H9 (cell line): ENCODE measurements around the gene PFKL. TPM values are rescaled to one million over a fixed set of nuclear protein-coding genes. Genes with fewer than 3 reads are reported as not detected.

Source experiments
- DNase-seq: peaks from one replicate; pipeline ENCODE4 v3.0.0-alpha.2; 2017
- H2AFZ ChIP-seq: one replicate; pipeline ENCODE4 v1.6.1; 2013; ENCODE audit warnings: mild to moderate bottlenecking, low read length, control low read depth, moderate library complexity
- H2AK5ac ChIP-seq: 2 replicates; pipeline ENCODE4 v1.6.1; 2013; ENCODE audit warnings: low read length, control low read depth, mixed read lengths; ENCODE audit not compliant: insufficient read length
- H2BK120ac ChIP-seq: one replicate; pipeline ENCODE4 v1.6.1; 2013; ENCODE audit warnings: low read depth, mild to moderate bottlenecking, low read length, control low read depth, inconsistent platforms; ENCODE audit not compliant: poor library complexity, severe bottlenecking
- H2BK12ac ChIP-seq: 2 replicates; pipeline ENCODE4 v1.6.1; 2013; ENCODE audit warnings: low read length, control low read depth, mixed read lengths, low read depth; ENCODE audit not compliant: insufficient read length
- H2BK15ac ChIP-seq: 2 replicates; pipeline ENCODE4 v1.6.1; 2013; ENCODE audit warnings: low read depth, low read length, control low read depth
- H2BK20ac ChIP-seq: one replicate; pipeline ENCODE4 v1.6.1; 2013; ENCODE audit warnings: low read depth, mild to moderate bottlenecking, low read length, control low read depth, inconsistent platforms; ENCODE audit not compliant: poor library complexity, severe bottlenecking
- H2BK5ac ChIP-seq: 2 replicates; pipeline ENCODE4 v1.6.1; 2013; ENCODE audit warnings: low read length, control low read depth, mixed read lengths; ENCODE audit not compliant: insufficient read length
- H3K14ac ChIP-seq: 2 replicates; pipeline ENCODE4 v1.6.1; 2013; ENCODE audit warnings: low read length, control low read depth; ENCODE audit not compliant: insufficient read depth
- H3K18ac ChIP-seq: 2 replicates; pipeline ENCODE4 v1.6.1; 2013; ENCODE audit warnings: low read depth, mild to moderate bottlenecking, mixed read lengths, low read length, control low read depth; ENCODE audit not compliant: insufficient read length
- H3K23ac ChIP-seq: 2 replicates; pipeline ENCODE4 v1.6.1; 2013; ENCODE audit warnings: low read length, control low read depth, mixed read lengths, low read depth; ENCODE audit not compliant: insufficient read length
- H3K23me2 ChIP-seq: 2 replicates; pipeline ENCODE4 v1.6.1; 2013; ENCODE audit warnings: low read depth, mild to moderate bottlenecking, mixed read lengths, low read length, control low read depth; ENCODE audit not compliant: insufficient read length, poor library complexity, severe bottlenecking
- H3K27ac ChIP-seq: 2 replicates; pipeline ENCODE4 v1.5.1; 2013; ENCODE audit warnings: low read length, control low read depth, mixed read lengths, low read depth; ENCODE audit not compliant: insufficient read length
- H3K27me3 ChIP-seq: 2 replicates; pipeline ENCODE4 v1.6.1; 2013; ENCODE audit warnings: low read length, control low read depth, inconsistent platforms; ENCODE audit not compliant: insufficient read depth
- H3K4ac ChIP-seq: 2 replicates; pipeline ENCODE4 v1.6.1; 2013; ENCODE audit warnings: low read depth, mild to moderate bottlenecking, control low read depth, inconsistent platforms, low read length, moderate library complexity
- H3K4me1 ChIP-seq: 2 replicates; pipeline ENCODE4 v1.6.1; 2013; ENCODE audit warnings: low read length, control low read depth, inconsistent platforms; ENCODE audit not compliant: insufficient read depth
- H3K4me2 ChIP-seq: 2 replicates; pipeline ENCODE4 v1.6.1; 2013; ENCODE audit warnings: low read length, control low read depth, mixed read lengths; ENCODE audit not compliant: insufficient read length, insufficient read depth
- H3K56ac ChIP-seq: 2 replicates; pipeline ENCODE4 v1.6.1; 2013; ENCODE audit warnings: low read depth, mild to moderate bottlenecking, mixed read lengths, low read length, control low read depth; ENCODE audit not compliant: insufficient read length
- H3K79me1 ChIP-seq: 2 replicates; pipeline ENCODE4 v1.6.1; 2013; ENCODE audit warnings: low read depth, mild to moderate bottlenecking, moderate library complexity, low read length, control low read depth, inconsistent platforms; ENCODE audit not compliant: insufficient read depth, poor library complexity, severe bottlenecking
- H3K79me2 ChIP-seq: 2 replicates; pipeline ENCODE4 v1.6.1; 2013; ENCODE audit warnings: low read length, control low read depth, inconsistent platforms; ENCODE audit not compliant: insufficient read depth
- H3K9ac ChIP-seq: 2 replicates; pipeline ENCODE4 v1.6.1; 2013; ENCODE audit warnings: low read length, control low read depth, mixed read lengths; ENCODE audit not compliant: insufficient read length; ENCODE audit errors: extremely low read depth
- H3K9me3 ChIP-seq: one replicate; pipeline ENCODE4 v1.6.1; 2013; ENCODE audit warnings: low read depth, low read length, inconsistent platforms; ENCODE audit not compliant: control insufficient read depth
- H3T11ph ChIP-seq: one replicate; pipeline ENCODE4 v1.6.1; 2013; ENCODE audit warnings: mild to moderate bottlenecking, low read length, control low read depth, inconsistent platforms
- H4K20me1 ChIP-seq: one replicate; pipeline ENCODE4 v1.6.1; 2013; ENCODE audit not compliant: control insufficient read depth, insufficient read length, insufficient read depth
- H4K5ac ChIP-seq: 2 replicates; pipeline ENCODE4 v1.6.1; 2013; ENCODE audit warnings: low read depth, mild to moderate bottlenecking, mixed read lengths, low read length, control low read depth; ENCODE audit not compliant: insufficient read length
- H4K8ac ChIP-seq: replicated peaks from 2 replicates; pipeline ENCODE4 v1.6.1; 2013; ENCODE audit warnings: low read length, control low read depth, mixed read lengths, low read depth; ENCODE audit not compliant: insufficient read length
- H4K91ac ChIP-seq: 2 replicates; pipeline ENCODE4 v1.6.1; 2013; ENCODE audit warnings: low read depth, mild to moderate bottlenecking, moderate library complexity, mixed read lengths, low read length, control low read depth; ENCODE audit not compliant: insufficient read length
- H3K27ac Mint-ChIP-seq, 3 experiments: 2 replicates in 2 of 3; 3 replicates in 1 of 3; pipeline ENCODE4 v1.8.0; 2020 to 2021; ENCODE audit warnings: mixed read lengths in 3 of 3, mild to moderate bottlenecking in 1 of 3, moderate library complexity in 1 of 3
- H3K27me3 Mint-ChIP-seq: 2 replicates; pipeline ENCODE4 v1.8.0; 2021; ENCODE audit warnings: low read depth, mild to moderate bottlenecking, moderate library complexity, mixed read lengths
- H3K36me3 Mint-ChIP-seq, 3 experiments: 2 replicates in 2 of 3; 3 replicates in 1 of 3; pipeline ENCODE4 v1.8.0; 2020 to 2021; ENCODE audit warnings: low read depth in 3 of 3, mixed read lengths in 3 of 3; ENCODE audit not compliant: insufficient read depth in 1 of 3
- H3K4me1 Mint-ChIP-seq, 2 experiments: 2 replicates each; pipeline ENCODE4 v1.8.0; 2020; ENCODE audit warnings: mixed read lengths in 2 of 2
- H3K4me3 Mint-ChIP-seq, 2 experiments: 2 replicates in 1 of 2; 3 replicates in 1 of 2; pipeline ENCODE4 v1.8.0; 2020 to 2021; ENCODE audit warnings: mild to moderate bottlenecking in 2 of 2, mixed read lengths in 2 of 2, moderate library complexity in 1 of 2
- H3K9me3 Mint-ChIP-seq, 2 experiments: 2 replicates in 1 of 2; 3 replicates in 1 of 2; pipeline ENCODE4 v1.8.0; 2020; ENCODE audit warnings: mild to moderate bottlenecking in 2 of 2, mixed read lengths in 2 of 2, moderate library complexity in 1 of 2
- CTCF ChIP-seq: fragments of 200-600 bp; sonication (generic); conservative IDR thresholded peaks from 3 replicates; pipeline ENCODE4 v1.8.0; 2021; ENCODE audit warnings: antibody characterized with exemption, mild to moderate bottlenecking
- WGBS: extraction: QIAGEN DNeasy Blood & Tissue Kit; methylation state at CpG from one replicate; pipeline ENCODE4 v1.1.7; 2013; ENCODE audit warnings: missing lambda C conversion rate, low lambda C conversion rate, mixed read lengths; ENCODE audit not compliant: insufficient read length; ENCODE audit errors: extremely low coverage; 5-methylcytosine and 5-hydroxymethylcytosine counted together
- total RNA-seq: library from RNA; stranded (reverse); gene quantifications from 2 replicates; pipeline ENCODE4 v1.2.1, GENCODE V29; 2021

PFKL gene
- total RNA-seq, 1 experiment from 2014 or later = 107 TPM

- Histone ChIP-seq H2BK5ac (no peak overlapping the region), H2BK20ac (no peak overlapping the region), H3T11ph (no peak overlapping the region), H3K27me3 (no peaks in the 10 kb centered on the region), H3K4me2 (no peak overlapping the region), H2BK15ac (no peak overlapping the region), H3K4ac (no peak overlapping the region), H2BK12ac (no peak overlapping the region), H3K23ac (no peak overlapping the region), H2AFZ (no peak overlapping the region), H2BK120ac (no peak overlapping the region), H3K4me1 (no peaks in the 10 kb centered on the region), H3K27ac (no peak overlapping the region), H3K18ac (no peak overlapping the region), H4K5ac (no peak overlapping the region), H3K9me3 (no peaks in the 10 kb centered on the region), H4K8ac (no peak overlapping the region), H3K79me1 (no peaks in the 10 kb centered on the region), H4K91ac (no peak overlapping the region), H3K23me2 (no peaks in the 10 kb centered on the region), H3K9ac (no peak overlapping the region), H3K56ac (no peak overlapping the region), H3K79me2 (no peaks in the 10 kb centered on the region), H2AK5ac (no peak overlapping the region), H3K14ac (no peak overlapping the region), H4K20me1 (no peaks in the 10 kb centered on the region)
- Mint-ChIP-seq H3K27me3 (no peaks in the 10 kb centered on the region), H3K4me1 (peaks cover 0 to 3% of the 10 kb centered on the region in 2 experiments; a peak in 1 of 4 replicates), H3K9me3 (no peaks in the 10 kb centered on the region), H3K4me3 (no peak overlapping the region), H3K36me3 (peaks cover 0 to 8% (median 0%) of the 10 kb centered on the region in 3 experiments; a peak in 2 of 7 replicates), H3K27ac (no peak overlapping the region)
- WGBS = no CpG with 5 or more reads among the region's 17 CpGs
- TF ChIP-seq CTCF = peak; percentile 58
- no peak for DNase-seq
These were observed 32.5 kb downstream of the PFKL start for GRCh38 chr21:44332383-44332782.
